ENCODE results near the gene BDKRB2. TPM values are rescaled to one million over a fixed set of nuclear protein-coding genes. Genes with fewer than 3 reads are reported as not detected.

The BDKRB2 gene
- total RNA-seq, 4 donors from 2014 or later: 3.2 to 9.9 (median 5.3) TPM

DNA sequence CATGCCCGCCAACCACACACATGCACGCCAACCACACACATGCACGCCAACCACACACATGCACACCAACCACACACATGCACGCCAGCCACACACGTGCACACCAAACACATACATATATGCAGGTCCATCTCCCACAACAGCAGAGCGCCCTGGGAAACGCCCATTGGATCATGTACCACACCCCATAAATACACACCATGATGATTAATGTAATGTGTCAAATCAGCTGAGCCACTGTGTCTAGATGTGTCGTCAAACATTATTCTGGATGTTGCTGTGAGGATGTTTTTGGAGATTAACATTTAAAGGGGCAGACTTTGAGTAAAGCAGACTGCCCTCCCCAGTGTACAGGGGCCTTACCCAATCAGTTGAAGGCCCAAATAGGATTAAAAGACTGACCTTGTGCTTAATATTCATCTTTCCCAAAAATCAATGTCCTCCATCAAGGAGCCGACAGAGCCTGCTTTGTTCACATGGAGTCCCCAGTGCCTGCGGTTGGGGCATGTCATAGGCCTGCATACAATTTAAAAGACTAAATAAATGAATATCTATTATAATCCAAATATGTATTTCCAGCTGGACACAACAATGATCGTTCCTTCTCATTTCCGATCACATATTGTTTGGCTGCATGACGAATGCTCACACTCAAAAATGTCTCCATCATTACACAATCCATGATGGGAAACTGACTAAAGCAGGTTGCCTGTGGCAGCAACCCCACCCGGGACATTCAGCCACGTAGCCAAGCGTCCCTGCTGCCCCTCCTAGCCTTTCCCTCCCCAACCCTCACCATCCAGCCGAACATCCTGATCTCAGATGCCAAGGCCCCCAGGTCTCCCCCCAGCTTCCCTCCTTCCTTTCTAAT is 23.2 kb upstream of the BDKRB2 start:
- no peaks in the 10 kb centered on the region for H3K36me3 ChIP-seq
- intact Hi-C loops (cut with DNase I): no loop called here
- 86 to 87% methylated on average over 17 of the region's 17 CpGs for WGBS, 2 donors
- peak overlapping the region in 1 of 3 donors; percentile 27 for H3K27ac ChIP-seq
- H3K4me3 ChIP-seq (replicated peaks in 1 of 3): no peak overlapping the region
- H3K9me3 ChIP-seq: no peaks in the 10 kb centered on the region
- TF ChIP-seq, protein P1, sequence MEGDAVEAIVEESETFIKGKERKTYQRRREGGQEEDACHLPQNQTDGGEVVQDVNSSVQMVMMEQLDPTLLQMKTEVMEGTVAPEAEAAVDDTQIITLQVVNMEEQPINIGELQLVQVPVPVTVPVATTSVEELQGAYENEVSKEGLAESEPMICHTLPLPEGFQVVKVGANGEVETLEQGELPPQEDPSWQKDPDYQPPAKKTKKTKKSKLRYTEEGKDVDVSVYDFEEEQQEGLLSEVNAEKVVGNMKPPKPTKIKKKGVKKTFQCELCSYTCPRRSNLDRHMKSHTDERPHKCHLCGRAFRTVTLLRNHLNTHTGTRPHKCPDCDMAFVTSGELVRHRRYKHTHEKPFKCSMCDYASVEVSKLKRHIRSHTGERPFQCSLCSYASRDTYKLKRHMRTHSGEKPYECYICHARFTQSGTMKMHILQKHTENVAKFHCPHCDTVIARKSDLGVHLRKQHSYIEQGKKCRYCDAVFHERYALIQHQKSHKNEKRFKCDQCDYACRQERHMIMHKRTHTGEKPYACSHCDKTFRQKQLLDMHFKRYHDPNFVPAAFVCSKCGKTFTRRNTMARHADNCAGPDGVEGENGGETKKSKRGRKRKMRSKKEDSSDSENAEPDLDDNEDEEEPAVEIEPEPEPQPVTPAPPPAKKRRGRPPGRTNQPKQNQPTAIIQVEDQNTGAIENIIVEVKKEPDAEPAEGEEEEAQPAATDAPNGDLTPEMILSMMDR (IDR thresholded peaks at IDR 0.05): no peak
- TF ChIP-seq POLR2A (IDR thresholded peaks at IDR 0.05): no peak
- peaks cover 23 to 34% of the 10 kb centered on the region in 2 donors for H3K4me1 ChIP-seq
- no peak for DNase-seq
- H3K27me3 ChIP-seq: no peaks in the 10 kb centered on the region

DNA sequence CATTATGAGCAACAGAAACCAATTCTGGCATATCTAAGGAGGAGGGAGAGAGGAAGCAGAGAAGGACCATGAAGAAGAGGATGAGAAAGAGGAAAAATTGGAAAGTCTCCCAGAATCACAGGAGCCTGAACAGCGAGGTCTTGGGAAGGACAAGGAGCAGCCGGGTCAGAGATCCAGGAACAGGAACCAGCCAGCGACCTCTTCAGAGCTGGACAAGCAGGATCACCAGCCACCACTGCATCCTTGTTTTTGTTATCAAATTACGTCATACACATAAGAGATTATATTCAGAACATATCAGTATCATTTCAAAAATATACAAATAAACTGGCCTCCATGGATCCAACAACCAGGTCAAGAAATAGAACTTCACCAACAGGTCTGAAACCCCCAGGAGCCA is 22.1 kb upstream of the BDKRB2 start:
- no peak for DNase-seq
- TF ChIP-seq, protein P1 (IDR thresholded peaks at IDR 0.05): no peak
- no peak for TF ChIP-seq POLR2A (IDR thresholded peaks at IDR 0.05)
- Histone ChIP-seq H3K27ac (peak overlapping the region; percentile 18 to 27 (median 25)), H3K9me3 (no peaks in the 10 kb centered on the region), H3K4me3 (replicated peaks in 1 of 3) (no peak overlapping the region), H3K27me3 (no peaks in the 10 kb centered on the region), H3K36me3 (no peaks in the 10 kb centered on the region), H3K4me1 (peaks cover 13 to 26% of the 10 kb centered on the region in 2 donors)
- WGBS, 2 donors: 47 to 52% methylated on average over 4 of the region's 4 CpGs
- intact Hi-C loops (cut with DNase I): no loop called here

DNA sequence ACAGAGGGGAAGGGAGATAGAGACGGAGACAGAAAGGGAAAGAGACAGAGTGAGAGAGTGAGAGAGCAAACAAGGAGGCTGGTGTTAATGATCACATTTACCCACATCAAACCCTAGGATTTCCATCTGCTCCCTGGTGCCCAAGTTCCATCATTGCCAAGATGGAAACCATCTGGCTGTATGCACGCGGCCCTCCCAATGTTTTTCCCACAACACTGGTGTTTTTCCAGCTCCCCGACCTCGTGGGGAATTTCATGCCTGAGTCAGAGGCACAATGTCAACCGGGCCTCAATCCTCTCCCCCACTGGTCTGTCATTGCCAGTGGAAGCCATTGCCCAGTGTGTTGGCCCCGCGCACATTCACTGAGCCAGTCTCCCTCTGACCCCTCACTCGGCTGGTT is 19.9 kb upstream of the BDKRB2 start:
- peaks cover 19 to 24% of the 10 kb centered on the region in 2 donors for H3K4me1 ChIP-seq
- H3K9me3 ChIP-seq: no peaks in the 10 kb centered on the region
- H3K27me3 ChIP-seq: no peaks in the 10 kb centered on the region
- TF ChIP-seq, protein P1 (IDR thresholded peaks at IDR 0.05): no peak
- no peak for TF ChIP-seq POLR2A (IDR thresholded peaks at IDR 0.05)
- H3K27ac ChIP-seq: no peak overlapping the region
- 83 to 85% methylated on average over 9 of the region's 9 CpGs for WGBS, 2 donors
- H3K4me3 ChIP-seq (replicated peaks in 1 of 3): no peak overlapping the region
- intact Hi-C loops (cut with DNase I): no loop called here
- DNase-seq: no peak
- no peaks in the 10 kb centered on the region for H3K36me3 ChIP-seq

DNA sequence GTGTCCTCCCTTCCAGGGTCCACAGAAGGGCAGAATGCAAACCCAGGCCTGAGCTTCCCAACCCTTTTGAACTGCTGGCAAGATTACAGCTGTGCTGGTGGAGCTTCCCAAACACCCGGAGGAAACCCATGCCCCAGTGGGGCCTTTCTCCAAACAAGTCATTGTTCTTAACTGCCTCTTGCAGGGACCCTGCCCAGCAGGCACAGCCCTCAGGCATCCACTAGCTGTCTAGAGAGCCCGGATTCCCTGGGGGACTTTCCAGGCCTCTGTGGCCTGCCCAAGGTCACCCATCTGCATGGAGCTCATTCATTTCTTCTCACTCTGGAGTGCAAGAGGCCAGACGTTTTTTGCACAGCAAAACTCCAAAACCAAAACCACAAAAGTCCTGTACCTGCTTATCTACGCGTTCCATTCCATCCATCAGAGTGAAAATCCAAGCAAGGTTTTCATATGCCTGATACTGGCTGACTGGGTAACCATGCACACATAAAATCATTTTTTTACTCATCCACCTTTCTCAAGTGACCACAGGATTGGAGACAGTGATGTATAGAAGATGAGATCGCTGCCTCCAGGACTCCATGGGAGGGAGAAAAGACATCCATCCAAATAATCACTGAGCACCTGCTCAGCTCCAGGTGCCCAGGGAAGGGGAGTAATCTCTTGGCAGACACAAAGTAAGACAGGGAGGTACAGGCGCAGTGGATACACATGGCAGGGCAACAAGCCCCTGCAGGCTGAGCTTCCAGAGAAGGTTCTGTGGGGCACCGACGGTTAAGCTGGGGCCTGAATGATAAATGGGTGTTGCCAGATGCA is 17.2 kb upstream of the BDKRB2 start:
- TF ChIP-seq, protein P1 (IDR thresholded peaks at IDR 0.05): no peak
- no peak for TF ChIP-seq POLR2A (IDR thresholded peaks at IDR 0.05)
- 87 to 90% methylated on average over 7 to 9 of the region's 9 CpGs for WGBS, 2 donors
- Histone ChIP-seq H3K9me3 (no peaks in the 10 kb centered on the region), H3K27me3 (no peaks in the 10 kb centered on the region), H3K27ac (no peak overlapping the region), H3K4me3 (replicated peaks in 1 of 3) (no peak overlapping the region), H3K36me3 (no peaks in the 10 kb centered on the region), H3K4me1 (peaks cover 12 to 27% of the 10 kb centered on the region in 2 donors)
- intact Hi-C loops (cut with DNase I): no loop called here
- DNase-seq: no peak

All from thyroid gland (tissue), 4 donors.